ENCODE data around the gene SAMD4A.

The SAMD4A gene

GRCh38 chr14:54566410-54567223, at the start of gene SAMD4A:
Gene SAMD4A (plus strand): TSS chr14:54567128. CDS start chr14:54567917, 789 bp downstream.
- peak; percentile 58 for DNase-seq (ENCODE audit: low spot score)

- no peak for DNase-seq (ENCODE audit: low spot score)
These were observed 42.5 kb upstream of the SAMD4A start for GRCh38 chr14:54524410-54524809.

- no peak for DNase-seq (ENCODE audit: low spot score)
These were observed 38.0 kb upstream of the SAMD4A start for GRCh38 chr14:54528973-54529372.

GRCh38 chr14:54529811-54530210, 37.1 kb upstream of the SAMD4A start:
- no peak for DNase-seq (ENCODE audit: low spot score)

- DNase-seq (ENCODE audit: low spot score), result no peak
These were observed 34.6 kb upstream of the SAMD4A start for GRCh38 chr14:54532111-54533012.

- no peak for DNase-seq (ENCODE audit: low spot score)
These were observed 33.8 kb upstream of the SAMD4A start for GRCh38 chr14:54533100-54533499.

GRCh38 chr14:54535126-54535525, 31.8 kb upstream of the SAMD4A start:
- no peak for DNase-seq (ENCODE audit: low spot score)

GRCh38 chr14:54535646-54536045, 31.3 kb upstream of the SAMD4A start:
- no peak for DNase-seq (ENCODE audit: low spot score)

GRCh38 chr14:54537651-54538050, 29.3 kb upstream of the SAMD4A start:
- no peak for DNase-seq (ENCODE audit: low spot score)

GRCh38 chr14:54538055-54538454, 28.9 kb upstream of the SAMD4A start:
- DNase-seq (ENCODE audit: low spot score), result no peak

GRCh38 chr14:54547583-54547982, 19.3 kb upstream of the SAMD4A start:
- no peak for DNase-seq (ENCODE audit: low spot score)

- no peak for DNase-seq (ENCODE audit: low spot score)
These were observed 18.4 kb upstream of the SAMD4A start for GRCh38 chr14:54548491-54548890.

- no peak for DNase-seq (ENCODE audit: low spot score)
These were observed 17.1 kb upstream of the SAMD4A start for GRCh38 chr14:54549862-54550261.

GRCh38 chr14:54550514-54550913, 16.4 kb upstream of the SAMD4A start:
- DNase-seq (ENCODE audit: low spot score), result no peak

- DNase-seq (ENCODE audit: low spot score), result no peak
These were observed 12.5 kb upstream of the SAMD4A start for GRCh38 chr14:54554401-54554800.

- DNase-seq (ENCODE audit: low spot score), result no peak
These were observed 11.3 kb upstream of the SAMD4A start for GRCh38 chr14:54555651-54556050.

- no peak for DNase-seq (ENCODE audit: low spot score)
These were observed 10.4 kb upstream of the SAMD4A start for GRCh38 chr14:54556535-54556934.

- DNase-seq (ENCODE audit: low spot score), result no peak
These were observed 4.6 kb upstream of the SAMD4A start for GRCh38 chr14:54562334-54562733.

- DNase-seq (ENCODE audit: low spot score), result peak; percentile 56
These were observed 2.7 kb upstream of the SAMD4A start for GRCh38 chr14:54564071-54564867.

- DNase-seq (ENCODE audit: low spot score), result peak; percentile 47
These were observed 1.8 kb upstream of the SAMD4A start for GRCh38 chr14:54564868-54565784.

GRCh38 chr14:54565785-54566409, 1.0 kb upstream of the SAMD4A start:
- DNase-seq (ENCODE audit: low spot score), result peak; percentile 81
